ENCODE data around the gene ANKRD13C.

DNA sequence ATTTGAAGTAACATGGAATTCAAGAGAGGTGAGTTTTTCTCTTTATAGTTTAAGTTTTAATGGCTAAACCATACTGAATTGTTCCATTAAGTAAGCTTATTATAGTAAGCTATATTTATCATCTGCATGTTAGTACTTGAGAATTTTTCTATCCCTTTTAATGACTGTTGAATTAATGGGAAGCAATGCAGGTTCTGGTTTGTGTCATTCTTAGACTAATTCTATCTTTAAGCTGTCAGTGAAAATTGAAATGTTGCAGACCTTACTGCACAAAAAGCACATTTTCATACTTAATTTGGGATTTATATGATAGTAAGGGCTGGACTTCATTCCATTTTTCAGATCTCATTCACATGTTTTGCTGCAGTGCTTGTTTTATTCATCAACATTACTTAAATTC, 107.4 kb downstream of the ANKRD13C start:
- TF ChIP-seq, protein P1, sequence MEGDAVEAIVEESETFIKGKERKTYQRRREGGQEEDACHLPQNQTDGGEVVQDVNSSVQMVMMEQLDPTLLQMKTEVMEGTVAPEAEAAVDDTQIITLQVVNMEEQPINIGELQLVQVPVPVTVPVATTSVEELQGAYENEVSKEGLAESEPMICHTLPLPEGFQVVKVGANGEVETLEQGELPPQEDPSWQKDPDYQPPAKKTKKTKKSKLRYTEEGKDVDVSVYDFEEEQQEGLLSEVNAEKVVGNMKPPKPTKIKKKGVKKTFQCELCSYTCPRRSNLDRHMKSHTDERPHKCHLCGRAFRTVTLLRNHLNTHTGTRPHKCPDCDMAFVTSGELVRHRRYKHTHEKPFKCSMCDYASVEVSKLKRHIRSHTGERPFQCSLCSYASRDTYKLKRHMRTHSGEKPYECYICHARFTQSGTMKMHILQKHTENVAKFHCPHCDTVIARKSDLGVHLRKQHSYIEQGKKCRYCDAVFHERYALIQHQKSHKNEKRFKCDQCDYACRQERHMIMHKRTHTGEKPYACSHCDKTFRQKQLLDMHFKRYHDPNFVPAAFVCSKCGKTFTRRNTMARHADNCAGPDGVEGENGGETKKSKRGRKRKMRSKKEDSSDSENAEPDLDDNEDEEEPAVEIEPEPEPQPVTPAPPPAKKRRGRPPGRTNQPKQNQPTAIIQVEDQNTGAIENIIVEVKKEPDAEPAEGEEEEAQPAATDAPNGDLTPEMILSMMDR (IDR thresholded peaks at IDR 0.05; ENCODE audit: low read depth, low read length): no peak
- no peak for TF ChIP-seq EZH2phosphoT487 (IDR thresholded peaks at IDR 0.05; ENCODE audit: low read depth)
